Activated T-cell treated with anti-CD3 and anti-CD28 coated beads for 24 hours (primary cell): ENCODE data around the gene NPRL2.

Experiments used
- DNase-seq: peaks from one replicate; pipeline ENCODE4 v3.0.0-alpha.2; 2020; ENCODE audit warnings: low read depth

The NPRL2 gene

DNA sequence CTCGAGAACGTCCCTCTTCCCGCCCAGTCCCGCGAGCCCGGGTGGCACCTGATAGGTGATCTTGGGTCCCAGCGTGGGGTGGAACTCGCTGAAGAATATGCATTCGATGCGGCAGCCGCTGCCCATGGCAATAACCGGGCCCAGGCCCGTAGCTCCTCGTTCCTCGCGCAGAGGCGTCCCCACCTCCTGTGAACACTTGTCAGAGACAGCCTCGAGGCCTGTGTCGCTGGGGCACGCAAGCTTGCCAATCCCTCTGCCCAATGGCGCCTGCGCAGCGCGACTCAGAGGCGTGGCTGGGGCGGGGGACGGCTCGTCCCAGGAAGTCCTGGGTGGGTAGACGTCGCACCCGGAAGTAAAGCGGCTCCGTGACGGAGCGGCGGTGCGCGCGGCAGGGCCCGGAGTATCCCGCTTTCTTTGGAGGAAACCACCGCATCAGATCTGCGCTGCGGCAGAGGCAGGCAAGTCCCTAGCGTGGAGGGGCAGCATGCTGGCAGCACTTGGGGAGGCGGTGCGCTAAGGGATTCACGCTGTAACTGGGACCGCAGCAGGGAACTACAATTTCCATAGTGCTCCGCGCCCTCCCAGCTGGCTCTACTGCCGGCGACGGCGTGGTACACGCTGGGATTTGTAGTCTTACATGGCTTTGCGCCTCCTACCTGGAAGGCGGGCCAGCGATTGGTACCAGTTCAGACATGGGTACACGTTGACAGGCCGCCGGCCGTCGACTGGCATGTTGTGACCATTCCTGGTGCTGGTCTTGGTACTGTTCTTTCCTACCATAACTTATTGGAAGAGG is at the start of gene NPRL2, which contains the start of gene CYB561D2:
Gene NPRL2, minus strand, starts transcription at position 249 of the 796 bp plus-strand sequence. Its CDS starts 123 bp downstream, at position 126.
Gene CYB561D2, plus strand, starts transcription at position 336 of the 796 bp plus-strand sequence. CDS start 572 bp downstream, outside the sequence.
- DNase-seq = peak; percentile 99

DNA sequence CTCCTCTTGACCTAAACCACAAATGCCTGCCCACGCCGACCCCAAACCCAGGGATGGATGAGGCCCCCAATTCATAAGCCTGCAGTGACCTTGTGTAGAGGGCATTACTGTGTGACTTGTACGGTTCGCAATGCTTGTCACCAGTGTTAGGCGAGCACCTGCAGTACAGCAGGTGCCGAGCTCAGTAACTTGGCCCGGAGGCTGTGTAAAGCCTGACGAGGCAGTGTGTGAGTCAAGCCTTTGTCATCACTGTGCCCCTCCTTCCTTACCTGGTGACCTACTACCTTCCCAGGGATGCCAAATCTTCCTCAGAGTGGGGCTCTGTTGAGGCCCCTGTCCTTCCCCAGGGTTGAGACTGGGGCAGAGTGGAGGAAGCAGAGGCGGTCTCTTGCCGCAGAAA is 45.9 kb upstream of the NPRL2 start:
- no peak for DNase-seq

DNA sequence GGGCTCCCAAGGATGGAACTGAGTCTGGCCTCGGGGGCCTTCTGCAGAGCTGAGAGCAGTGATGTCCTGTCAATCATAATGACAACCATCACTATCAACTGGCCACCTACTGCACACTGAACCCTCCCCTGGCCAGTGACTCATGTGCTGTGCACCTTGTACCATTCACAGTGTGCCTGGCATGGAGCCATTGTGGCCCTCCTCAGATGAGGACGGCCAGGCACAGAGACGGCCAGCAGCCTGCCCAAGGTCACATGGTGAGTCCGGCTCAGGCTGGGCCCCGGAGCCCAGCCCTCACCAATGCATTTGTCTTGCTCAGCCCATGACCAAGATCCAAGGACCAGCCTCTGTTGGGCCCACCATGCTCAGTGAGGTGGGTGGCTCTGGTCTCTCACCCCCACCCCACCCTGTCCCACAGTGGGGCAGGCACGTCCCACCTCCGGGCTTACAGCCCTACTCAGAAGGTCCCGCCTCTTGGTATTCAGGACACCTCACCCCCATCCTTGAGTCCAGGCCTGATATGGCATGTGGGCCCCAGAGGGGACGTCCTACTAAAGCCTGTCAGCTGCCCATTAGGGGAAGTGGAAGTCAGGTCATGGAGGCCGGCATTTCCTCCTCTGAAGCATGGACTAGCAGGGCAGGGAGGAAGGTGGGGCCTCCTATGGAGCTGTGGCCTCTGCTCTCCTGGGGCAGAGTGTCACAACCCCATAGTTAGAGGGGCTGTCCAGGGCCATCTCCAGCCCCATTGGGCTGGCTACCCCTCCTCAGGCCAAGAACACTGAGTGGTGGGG is 44.7 kb upstream of the NPRL2 start:
- DNase-seq = no peak

DNA sequence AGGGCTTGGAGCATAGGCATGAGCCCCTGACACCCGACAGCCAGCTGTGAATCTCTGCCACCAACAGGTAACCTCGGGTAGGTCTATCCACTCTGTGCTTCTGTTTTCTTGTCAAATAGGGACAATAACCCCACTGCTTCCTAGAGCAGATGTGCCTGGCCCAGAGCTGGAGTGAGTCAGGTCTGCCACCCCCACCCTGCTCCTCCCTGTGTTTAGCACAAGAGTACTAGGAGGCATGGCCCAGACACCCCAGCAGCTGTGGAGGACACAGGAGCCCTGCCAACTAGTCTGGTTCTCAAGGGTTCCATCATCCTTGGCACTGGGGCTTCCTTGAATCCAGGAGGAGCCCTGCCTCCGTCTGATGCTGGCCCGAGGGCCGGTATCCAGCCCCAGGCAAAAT is 42.5 kb upstream of the NPRL2 start:
- DNase-seq = no peak

DNA sequence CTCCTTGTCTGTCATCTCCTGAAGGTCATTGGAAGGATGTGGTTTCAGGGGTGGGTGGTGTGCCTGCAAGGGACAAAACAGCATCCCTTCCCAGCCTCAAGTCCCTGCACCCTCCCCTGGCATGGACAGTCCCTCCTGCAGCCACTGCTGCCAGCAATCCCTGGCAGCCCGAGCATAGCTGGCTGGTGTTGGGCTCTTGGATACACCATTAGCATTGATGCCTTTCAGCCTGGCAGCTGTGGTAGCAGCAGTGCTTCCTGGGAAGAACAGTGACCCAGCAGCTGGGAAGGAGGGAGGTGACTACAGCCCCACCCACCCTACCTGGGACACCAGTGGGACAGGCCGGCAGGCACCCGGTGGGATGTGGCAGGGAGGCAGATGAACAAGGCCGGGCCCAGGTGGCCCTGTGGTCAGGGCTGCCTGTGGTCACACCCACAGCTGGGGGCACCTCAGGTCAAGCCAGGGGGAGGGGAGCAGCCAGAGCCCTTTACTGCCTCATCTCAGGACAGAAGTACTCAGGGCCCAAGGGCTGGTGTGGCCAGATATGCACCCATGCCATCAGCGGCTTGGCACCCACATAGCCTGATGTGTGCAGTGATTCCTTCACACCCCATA is 41.6 kb upstream of the NPRL2 start:
- DNase-seq = no peak

DNA sequence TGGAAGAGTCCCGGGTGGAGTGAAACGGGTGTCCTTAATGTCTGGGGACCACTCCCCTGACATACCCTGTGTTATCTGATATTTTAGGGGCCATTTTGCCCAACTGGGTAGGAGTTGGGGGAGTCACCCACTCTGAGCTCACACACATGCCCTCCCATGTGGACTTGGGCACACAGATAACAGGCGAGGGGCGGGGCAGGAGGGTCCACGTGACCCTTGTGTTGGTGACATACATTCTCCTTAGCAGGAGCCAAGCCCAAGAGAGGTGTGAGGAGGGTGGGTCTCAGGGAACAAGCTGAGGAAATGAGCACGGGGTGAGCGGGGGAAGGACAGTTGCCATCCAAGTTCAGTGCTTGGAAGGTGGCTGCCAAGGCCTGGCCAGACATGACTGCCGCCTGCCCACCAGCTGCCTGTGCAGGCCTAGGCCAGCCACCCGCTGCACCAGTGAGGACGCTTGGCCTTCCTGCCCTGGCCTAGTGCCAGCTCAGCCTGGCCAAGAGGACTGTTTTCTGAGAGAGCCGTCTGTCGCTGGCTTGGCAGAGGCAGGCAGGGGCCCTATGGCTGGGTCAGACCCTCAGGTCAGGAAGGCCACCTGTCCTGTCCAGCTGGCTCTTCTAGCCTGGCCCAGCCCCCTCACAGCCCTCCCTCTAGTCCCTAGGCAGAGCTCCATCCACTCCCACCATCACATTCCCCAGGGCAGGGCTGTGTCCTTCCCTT is 40.1 kb upstream of the NPRL2 start:
- DNase-seq = no peak

DNA sequence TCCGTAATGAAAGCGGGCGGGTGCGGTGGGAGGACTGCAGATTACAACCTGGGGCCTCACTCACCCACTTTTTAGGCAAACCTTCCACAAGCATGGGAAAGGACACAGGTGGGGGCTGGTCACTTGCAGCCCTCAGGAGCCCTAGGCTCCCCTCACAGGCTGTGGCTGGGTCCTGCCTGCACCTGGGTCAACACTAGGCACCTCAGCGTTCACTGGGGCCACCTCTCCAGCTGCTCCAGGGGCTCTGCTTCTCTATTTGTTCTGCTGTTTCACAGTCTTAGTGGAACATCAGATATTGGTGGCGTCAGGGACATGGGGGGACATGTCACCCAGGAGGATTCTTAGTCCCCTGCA is 38.8 kb upstream of the NPRL2 start:
- no peak for DNase-seq

DNA sequence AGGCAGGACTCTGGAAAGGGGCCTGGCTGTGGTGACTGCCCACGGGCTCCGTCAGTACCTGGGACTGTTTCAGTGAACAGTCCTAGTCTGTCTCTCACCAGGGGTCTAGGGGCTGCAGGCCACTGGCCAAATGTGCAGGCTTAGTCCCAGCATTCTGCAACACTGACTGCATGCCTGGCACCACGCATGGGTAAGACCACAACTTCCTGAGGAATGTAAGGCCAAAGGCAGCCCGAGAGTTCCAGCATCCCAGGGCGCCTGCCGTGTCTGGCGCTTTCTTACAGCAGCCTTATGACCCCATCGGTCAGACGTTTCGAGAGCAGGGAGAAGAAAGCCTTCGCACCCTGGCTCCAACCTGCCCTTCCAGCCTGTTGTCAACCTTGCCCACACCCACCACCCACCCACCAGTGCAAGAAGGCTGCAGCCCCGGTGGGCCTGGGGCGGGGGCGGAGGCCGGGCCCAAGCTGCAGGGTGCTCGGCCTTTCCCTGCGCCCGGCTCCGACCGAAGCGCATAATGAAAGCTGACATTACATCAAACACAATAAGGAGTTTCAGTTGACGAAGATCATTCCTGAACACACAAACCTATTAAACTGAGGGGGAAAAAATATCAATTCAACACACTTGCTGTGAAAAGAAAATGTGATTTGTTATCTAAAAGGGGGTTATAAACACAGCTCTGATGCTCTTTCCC is 38.3 kb upstream of the NPRL2 start:
- DNase-seq = no peak

DNA sequence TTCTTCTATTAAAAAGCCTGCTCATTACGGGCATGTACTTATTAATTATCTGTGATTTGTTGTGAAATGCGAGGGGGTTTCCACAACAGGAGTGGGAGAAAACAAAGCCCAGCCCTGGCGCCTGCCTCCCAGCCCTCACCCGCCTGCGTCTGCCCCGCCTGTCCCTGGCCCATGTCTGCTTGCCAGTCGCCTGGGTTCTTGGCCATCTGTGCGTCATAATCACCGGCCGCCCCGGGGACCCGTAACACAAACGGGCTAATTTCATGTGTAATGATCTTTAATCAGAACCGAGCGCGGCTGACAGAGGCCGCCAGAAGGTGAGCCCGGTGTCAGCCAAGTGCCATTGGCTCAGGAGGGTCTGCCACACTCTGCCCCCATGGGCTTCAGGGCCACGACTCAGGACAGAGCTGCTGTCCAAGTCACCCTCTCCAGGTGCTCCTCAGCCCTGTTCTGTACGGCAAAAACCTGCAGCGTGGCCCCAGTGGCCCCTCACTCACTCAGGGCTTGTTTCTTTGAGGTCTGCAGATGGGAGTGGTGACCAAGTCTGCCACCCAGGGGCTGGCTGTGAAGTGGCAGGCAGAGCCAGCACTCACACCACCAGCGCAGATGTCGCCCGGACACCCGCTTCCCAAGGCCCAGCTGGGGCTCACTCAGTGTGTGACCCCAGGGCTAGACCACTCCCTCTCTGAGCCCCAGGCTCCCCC is 37.6 kb upstream of the NPRL2 start:
- DNase-seq = no peak

DNA sequence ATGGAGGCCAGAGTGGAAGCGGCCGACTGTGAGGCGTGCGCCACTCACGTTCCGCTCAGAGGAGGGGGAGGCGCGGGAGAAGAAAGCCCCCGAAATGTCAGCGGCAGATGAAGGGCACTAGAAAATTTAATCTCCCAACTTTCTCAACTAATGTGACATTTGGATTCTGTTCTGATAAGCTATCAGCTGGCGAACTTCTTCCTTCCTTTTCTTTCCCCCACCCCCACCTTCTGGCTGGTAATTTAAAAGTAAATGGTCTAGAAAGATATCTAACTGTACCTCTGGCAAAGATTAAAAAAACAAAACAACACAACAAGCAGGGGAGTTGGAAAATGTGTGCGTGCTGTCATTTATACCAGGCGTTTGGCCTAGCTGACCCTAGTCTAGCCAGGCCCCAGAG is 35.2 kb upstream of the NPRL2 start:
- no peak for DNase-seq

DNA sequence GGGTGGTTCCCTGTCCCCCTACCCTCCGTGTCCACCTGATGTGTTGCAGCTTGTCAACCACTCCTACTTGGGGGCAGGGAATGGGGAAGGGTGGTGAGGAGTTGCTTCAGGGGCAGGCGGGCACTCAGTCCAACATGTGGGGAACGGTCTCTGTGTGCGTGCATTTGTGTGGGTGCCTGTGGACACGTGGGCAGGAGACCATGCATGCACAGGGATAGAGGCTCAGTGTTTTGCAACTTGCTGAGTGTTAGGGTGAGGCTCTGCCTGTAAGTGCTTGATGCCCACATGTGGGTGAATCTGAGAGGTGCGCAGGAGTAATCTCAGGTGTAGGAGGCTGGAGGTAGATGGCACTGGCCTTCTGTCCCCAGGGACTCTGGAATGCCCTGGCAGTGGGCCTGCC is 33.2 kb upstream of the NPRL2 start:
- DNase-seq = no peak

DNA sequence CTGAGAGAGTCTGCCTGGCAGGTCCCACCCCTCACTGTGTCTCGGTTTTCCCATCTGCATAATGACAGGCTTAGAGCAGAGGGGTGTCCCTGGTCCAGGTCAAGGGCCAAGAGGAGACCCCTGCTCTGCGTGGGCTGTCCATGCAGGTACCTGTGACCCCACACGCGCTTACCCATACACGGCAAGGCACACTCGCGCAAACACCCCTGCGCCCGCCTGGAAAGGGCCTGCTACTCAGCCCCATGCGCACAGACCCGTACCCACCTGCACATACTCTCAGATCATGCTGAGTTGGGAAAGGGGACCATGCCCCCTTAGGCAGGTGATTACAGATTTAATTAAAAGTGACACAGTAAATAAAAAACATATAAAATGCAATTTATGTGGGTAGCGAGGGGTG is 32.1 kb upstream of the NPRL2 start:
- DNase-seq = no peak

DNA sequence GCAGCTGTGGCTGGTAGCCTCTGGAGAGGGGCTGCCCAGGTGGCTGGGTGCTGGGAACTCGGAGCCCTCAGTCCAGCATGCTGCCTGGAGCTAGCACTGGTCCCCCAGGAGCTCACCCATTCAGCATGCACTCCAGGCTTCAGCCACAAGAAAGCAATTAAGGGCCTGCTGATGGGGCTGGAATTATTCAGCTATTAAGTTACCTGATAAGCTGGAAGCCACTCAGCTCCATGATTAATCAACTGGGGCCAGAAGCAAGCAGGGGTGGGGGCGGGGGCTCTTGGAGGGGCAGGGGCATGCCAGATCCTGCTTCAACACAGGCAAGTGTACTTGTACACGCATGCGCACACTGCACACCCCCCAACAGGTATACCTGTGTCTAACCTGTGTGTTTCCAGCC is 30.8 kb upstream of the NPRL2 start:
- DNase-seq = no peak

DNA sequence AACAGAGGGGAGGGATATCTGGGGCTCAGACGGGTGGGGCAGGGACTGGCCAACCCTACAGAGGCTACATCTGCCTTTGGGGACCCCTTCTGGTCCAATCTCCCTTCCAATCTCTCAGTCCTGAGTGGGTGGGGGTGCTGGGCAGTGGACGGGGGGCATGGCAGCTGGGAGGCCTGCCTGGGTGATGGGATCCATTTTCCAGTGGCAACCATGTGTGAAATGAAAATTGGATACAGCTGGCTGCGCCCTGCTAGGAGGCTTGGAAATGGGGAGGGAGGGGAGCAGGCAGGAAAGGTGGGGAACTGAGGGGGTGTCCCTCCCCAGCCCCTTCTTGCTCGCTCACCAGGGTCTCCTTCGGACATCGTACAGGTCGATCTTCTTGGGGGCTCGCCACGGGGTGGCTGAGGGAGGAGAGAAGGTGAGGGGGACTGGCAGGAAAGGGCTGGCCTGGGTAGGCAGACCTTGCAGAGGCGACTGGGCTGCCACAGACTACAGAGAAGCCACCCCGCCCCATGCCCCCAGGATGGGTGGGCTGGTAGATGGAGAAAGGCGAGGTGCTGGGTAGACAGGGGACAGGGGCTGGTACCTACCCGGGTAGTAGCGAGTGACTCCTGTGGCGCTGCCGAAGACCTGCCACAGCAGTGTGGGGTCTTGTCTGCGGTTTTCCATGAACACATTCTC is 30.0 kb upstream of the NPRL2 start:
- DNase-seq = no peak

DNA sequence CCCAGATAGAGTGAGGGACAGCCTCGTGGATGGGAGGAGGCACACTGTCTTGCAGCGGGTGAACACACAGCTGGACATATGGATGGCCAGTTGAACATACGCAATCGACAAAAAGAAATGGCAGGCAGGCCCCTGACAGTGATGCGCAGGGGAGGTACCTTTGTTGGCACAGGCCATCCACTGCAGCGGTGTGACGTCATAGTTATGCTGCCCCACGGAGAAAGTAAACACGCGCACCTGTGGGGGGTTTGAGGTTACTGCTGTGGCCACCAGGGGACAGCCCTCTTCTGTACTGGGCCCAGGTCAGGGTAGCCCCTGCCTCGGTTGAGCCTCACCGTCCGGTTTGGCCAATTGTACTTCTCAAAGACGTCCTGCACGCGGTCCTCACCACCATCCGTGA is 28.2 kb upstream of the NPRL2 start:
- no peak for DNase-seq

DNA sequence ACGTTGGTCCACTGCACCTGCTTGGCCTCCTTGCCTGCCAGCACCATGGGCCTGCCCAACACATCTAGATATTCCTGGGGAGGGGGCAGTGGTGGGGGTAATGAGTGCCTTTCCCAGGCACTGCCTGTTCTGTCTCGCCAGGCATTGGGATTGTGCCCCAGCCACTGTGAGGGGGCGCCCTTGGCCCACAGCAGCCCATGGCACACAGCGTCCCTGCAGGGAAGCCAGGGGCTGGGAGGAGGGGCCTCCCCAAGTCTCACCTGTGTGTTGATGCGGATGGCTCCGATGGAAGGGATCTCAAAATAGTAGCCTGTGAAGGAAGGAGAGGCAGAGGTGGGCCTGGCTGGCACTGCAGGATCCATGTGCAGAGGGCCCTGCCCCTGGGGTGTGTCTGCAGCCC is 27.4 kb upstream of the NPRL2 start:
- DNase-seq = no peak

DNA sequence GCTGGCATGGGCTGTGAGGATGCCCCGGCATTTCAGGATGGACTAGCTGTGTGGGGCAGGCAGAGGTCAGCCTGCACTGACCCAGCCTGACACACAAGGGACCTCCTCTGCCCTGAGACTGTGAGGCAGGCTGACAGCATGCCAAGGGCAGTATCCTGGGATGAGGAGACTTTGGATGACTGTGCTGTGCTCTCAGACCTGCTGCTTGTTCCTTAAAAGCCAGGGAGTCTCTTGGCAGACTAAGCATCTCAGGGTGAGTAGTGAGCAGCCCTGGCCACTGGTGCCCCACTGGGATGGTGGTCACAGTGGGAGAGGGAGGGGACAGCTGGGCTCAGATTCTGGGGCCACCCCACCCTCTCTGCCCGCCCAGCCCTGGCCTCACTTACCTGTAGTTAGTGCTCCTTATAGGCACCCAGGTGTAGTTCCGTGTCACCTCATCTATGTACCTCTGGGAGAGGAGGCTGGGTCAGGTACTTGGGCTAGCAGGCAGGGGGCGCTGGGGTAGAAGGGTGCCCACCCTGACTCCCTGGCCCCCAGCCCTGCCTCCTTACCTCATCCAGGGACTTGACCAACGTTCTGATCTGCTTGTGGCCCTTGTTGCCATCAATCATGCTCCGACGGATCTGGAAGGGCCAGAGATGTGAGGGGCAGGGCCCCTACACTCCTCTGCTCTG is 24.8 kb upstream of the NPRL2 start:
- no peak for DNase-seq

DNA sequence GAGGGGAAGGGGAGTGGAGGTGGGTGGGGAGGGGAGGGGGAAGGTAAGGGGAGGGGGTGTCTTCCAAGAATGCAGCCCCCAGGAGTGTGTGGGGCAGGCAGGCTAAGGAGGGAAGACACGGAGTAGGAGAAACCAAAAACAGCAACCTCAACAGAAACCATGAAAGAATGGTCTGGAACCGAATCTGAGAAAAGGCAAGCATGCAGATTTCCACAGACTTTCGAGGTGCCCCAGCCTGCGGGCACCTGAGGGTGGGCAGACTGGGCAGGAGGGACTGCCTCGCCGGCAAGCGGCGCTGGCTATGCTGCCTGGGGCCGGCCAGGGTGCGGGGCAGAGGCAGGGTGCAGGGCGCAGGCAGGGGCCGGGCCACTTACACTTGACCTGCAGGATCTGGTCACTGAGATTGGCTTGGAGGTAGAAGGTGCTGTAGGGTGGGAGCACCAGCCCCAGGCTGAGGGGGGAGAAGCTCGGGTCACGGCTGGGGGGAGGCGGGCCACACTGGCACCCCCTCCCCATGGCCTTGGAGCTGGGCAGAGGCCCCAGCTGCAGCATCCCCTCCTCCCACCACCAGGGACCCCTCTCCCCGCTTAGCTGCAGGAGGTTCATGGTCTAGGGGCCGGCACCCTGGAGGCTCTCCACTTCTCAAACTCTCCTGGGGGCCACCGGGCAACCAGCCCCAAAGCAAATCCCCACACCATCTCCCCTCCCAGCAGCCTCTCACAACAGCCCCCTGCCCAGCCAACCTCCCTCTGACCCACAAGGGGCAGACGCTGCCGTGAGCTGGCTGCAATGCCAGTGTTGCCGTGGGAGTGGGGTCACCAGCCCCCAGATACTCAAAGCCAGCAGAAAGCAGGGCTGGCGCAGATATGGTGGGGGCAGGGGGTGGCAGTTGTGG is 24.0 kb upstream of the NPRL2 start:
- no peak for DNase-seq
